Measurements from ENCODE around the gene GCNT2. TPM values are rescaled to one million over a fixed set of nuclear protein-coding genes. Genes with fewer than 3 reads are reported as not detected.

GCNT2 gene
- total and polyA plus RNA-seq, 2 donors (not counting 1 experiment from before 2014, with no cell fraction given) = 1.3 to 2.1 TPM

- H3K27me3 ChIP-seq (ENCODE audit: control insufficient read depth, insufficient read depth, low read length) = no peaks in the 10 kb centered on the region
- no peak for DNase-seq (ENCODE audit: low read depth in 2 of 2)
- H3K79me2 ChIP-seq (ENCODE audit: control insufficient read depth, insufficient read depth, low read length) = no peaks in the 10 kb centered on the region
- H4K20me1 ChIP-seq (ENCODE audit: control insufficient read depth, extremely low read depth, insufficient read depth, low read length) = peaks cover 2% of the 10 kb centered on the region
- no peak overlapping the region for H3K27ac ChIP-seq (ENCODE audit: insufficient read depth, low read length)
- H3K9ac ChIP-seq (ENCODE audit: insufficient read depth, low read length) = no peak overlapping the region
- H3K4me3 ChIP-seq (replicated peaks in 1 of 4; ENCODE audit: control extremely low read depth in 1 of 4, insufficient read depth in 1 of 4, low read depth in 3 of 4, low read length in 4 of 4) = no peak overlapping the region
- no peaks in the 10 kb centered on the region for H3K36me3 ChIP-seq (ENCODE audit: control insufficient read depth, insufficient read depth, low read length)
- no peak overlapping the region for H2AFZ ChIP-seq (ENCODE audit: low read length)
- TF ChIP-seq CTCF (conservative IDR thresholded peaks at IDR 0.05 in 1 of 2, IDR thresholded peaks at IDR 0.05 in 1 of 2; ENCODE audit: low read depth in 1 of 2, low read length in 2 of 2) (no peak), EZH2 (IDR thresholded peaks at IDR 0.05; ENCODE audit: low read length, missing control alignments) (no peak)
- H3K4me2 ChIP-seq (ENCODE audit: extremely low read depth, insufficient read depth, low read length) = no peak overlapping the region
- peaks cover 2% of the 10 kb centered on the region for H3K4me1 ChIP-seq (ENCODE audit: control insufficient read depth, extremely low read depth, insufficient read depth, low read length)
- no peaks in the 10 kb centered on the region for H3K9me3 ChIP-seq (ENCODE audit: control insufficient read depth, insufficient read depth, low read depth, low read length)
These were observed 36.8 kb downstream of the GCNT2 start for GRCh38 chr6:10557913-10558312.

- no peak overlapping the region for H3K27ac ChIP-seq (ENCODE audit: insufficient read depth, low read length)
- no peak for DNase-seq (ENCODE audit: low read depth in 2 of 2)
- no peak overlapping the region for H2AFZ ChIP-seq (ENCODE audit: low read length)
- H3K4me3 ChIP-seq (replicated peaks in 1 of 4; ENCODE audit: control extremely low read depth in 1 of 4, insufficient read depth in 1 of 4, low read depth in 3 of 4, low read length in 4 of 4) = no peak overlapping the region
- no peaks in the 10 kb centered on the region for H3K36me3 ChIP-seq (ENCODE audit: control insufficient read depth, insufficient read depth, low read length)
- peaks cover 2% of the 10 kb centered on the region for H4K20me1 ChIP-seq (ENCODE audit: control insufficient read depth, extremely low read depth, insufficient read depth, low read length)
- H3K27me3 ChIP-seq (ENCODE audit: control insufficient read depth, insufficient read depth, low read length) = no peaks in the 10 kb centered on the region
- no peak overlapping the region for H3K4me2 ChIP-seq (ENCODE audit: extremely low read depth, insufficient read depth, low read length)
- no peak for TF ChIP-seq EZH2 (IDR thresholded peaks at IDR 0.05; ENCODE audit: low read length, missing control alignments)
- TF ChIP-seq CTCF (conservative IDR thresholded peaks at IDR 0.05 in 1 of 2, IDR thresholded peaks at IDR 0.05 in 1 of 2; ENCODE audit: low read depth in 1 of 2, low read length in 2 of 2) = no peak
- H3K79me2 ChIP-seq (ENCODE audit: control insufficient read depth, insufficient read depth, low read length) = no peaks in the 10 kb centered on the region
- H3K9ac ChIP-seq (ENCODE audit: insufficient read depth, low read length) = no peak overlapping the region
- H3K9me3 ChIP-seq (ENCODE audit: control insufficient read depth, insufficient read depth, low read depth, low read length) = no peaks in the 10 kb centered on the region
- H3K4me1 ChIP-seq (ENCODE audit: control insufficient read depth, extremely low read depth, insufficient read depth, low read length) = peaks cover 2% of the 10 kb centered on the region
These were observed 37.4 kb downstream of the GCNT2 start for GRCh38 chr6:10558565-10558964.

DNA sequence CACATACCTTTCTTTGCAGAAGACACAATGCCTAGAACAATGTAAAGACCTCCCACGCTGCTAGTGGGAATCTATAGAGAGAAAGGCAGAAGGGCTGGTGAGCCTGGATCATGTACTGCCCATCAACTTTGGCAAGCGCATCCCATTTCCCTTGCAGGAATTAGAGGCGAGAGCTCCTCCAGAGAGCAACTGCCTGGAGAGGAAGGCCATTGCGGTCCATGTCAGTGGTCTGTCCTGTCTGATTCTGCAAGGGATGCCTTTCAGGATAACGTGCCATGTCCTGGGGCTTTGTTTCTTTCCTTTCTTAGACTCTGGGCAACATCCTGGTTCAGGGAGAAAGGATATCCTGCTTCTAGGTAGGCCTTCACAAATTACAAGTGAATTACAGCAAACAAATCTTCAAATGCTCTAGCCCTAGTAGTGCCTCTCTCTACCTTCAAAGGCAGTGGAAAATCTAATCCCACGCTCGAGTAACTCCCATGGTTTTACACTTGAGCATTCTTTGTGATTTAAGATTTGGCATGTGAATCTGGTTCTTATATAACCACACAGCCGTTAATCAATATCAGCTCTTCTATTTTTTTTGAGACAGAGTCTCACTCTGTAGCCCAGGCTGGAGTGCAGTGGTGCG, 38.5 kb downstream of the GCNT2 start:
- Histone ChIP-seq H3K36me3 (ENCODE audit: control insufficient read depth, insufficient read depth, low read length) (no peaks in the 10 kb centered on the region), H3K27ac (ENCODE audit: insufficient read depth, low read length) (no peak overlapping the region), H3K4me2 (ENCODE audit: extremely low read depth, insufficient read depth, low read length) (no peak overlapping the region), H4K20me1 (ENCODE audit: control insufficient read depth, extremely low read depth, insufficient read depth, low read length) (peaks cover 2% of the 10 kb centered on the region), H3K9me3 (ENCODE audit: control insufficient read depth, insufficient read depth, low read depth, low read length) (no peaks in the 10 kb centered on the region), H3K9ac (ENCODE audit: insufficient read depth, low read length) (no peak overlapping the region), H3K79me2 (ENCODE audit: control insufficient read depth, insufficient read depth, low read length) (no peaks in the 10 kb centered on the region), H3K27me3 (ENCODE audit: control insufficient read depth, insufficient read depth, low read length) (no peaks in the 10 kb centered on the region), H3K4me1 (ENCODE audit: control insufficient read depth, extremely low read depth, insufficient read depth, low read length) (peaks cover 2% of the 10 kb centered on the region), H2AFZ (ENCODE audit: low read length) (no peak overlapping the region), H3K4me3 (replicated peaks in 1 of 4; ENCODE audit: control extremely low read depth in 1 of 4, insufficient read depth in 1 of 4, low read depth in 3 of 4, low read length in 4 of 4) (no peak overlapping the region)
- TF ChIP-seq CTCF (conservative IDR thresholded peaks at IDR 0.05 in 1 of 2, IDR thresholded peaks at IDR 0.05 in 1 of 2; ENCODE audit: low read depth in 1 of 2, low read length in 2 of 2) (no peak), EZH2 (IDR thresholded peaks at IDR 0.05; ENCODE audit: low read length, missing control alignments) (no peak)
- no peak for DNase-seq (ENCODE audit: low read depth in 2 of 2)

Data from fibroblast of lung (primary cell).